CMK (cell line): Measurements from ENCODE around the gene LTF.

ENCODE experiments used
- DNase-seq: peaks from one replicate; pipeline ENCODE4 v3.0.0-alpha.2; 2010; ENCODE audit warnings: low read depth

Gene LTF

GRCh38 chr3:46490338-46491084 is 25.8 kb upstream of the LTF start:
- DNase-seq, result no peak

GRCh38 chr3:46489875-46490274 is 25.2 kb upstream of the LTF start:
- no peak for DNase-seq

GRCh38 chr3:46489381-46489780 is 24.7 kb upstream of the LTF start:
- no peak for DNase-seq

- peak; percentile 78 for DNase-seq
Measured at GRCh38 chr3:46488735-46489361, 24.1 kb upstream of the LTF start.

GRCh38 chr3:46485779-46486175 is 21.1 kb upstream of the LTF start:
- no peak for DNase-seq

- DNase-seq, result no peak
Measured at GRCh38 chr3:46484911-46485778, 20.4 kb upstream of the LTF start.

GRCh38 chr3:46484388-46484787 is 19.7 kb upstream of the LTF start:
- no peak for DNase-seq

GRCh38 chr3:46483825-46484224 is 19.1 kb upstream of the LTF start:
- DNase-seq, result no peak

- no peak for DNase-seq
Measured at GRCh38 chr3:46482632-46483350, 18.1 kb upstream of the LTF start.

GRCh38 chr3:46481636-46482035 is 16.9 kb upstream of the LTF start:
- DNase-seq, result no peak

- no peak for DNase-seq
Measured at GRCh38 chr3:46480491-46481195, 15.9 kb upstream of the LTF start.

- DNase-seq, result no peak
Measured at GRCh38 chr3:46479696-46480095, 15.0 kb upstream of the LTF start.

GRCh38 chr3:46479021-46479420 is 14.3 kb upstream of the LTF start:
- no peak for DNase-seq

- no peak for DNase-seq
Measured at GRCh38 chr3:46478341-46478740, 13.6 kb upstream of the LTF start.

- no peak for DNase-seq
Measured at GRCh38 chr3:46477756-46478155, 13.1 kb upstream of the LTF start.

- no peak for DNase-seq
Measured at GRCh38 chr3:46477145-46477544, 12.4 kb upstream of the LTF start.

- no peak for DNase-seq
Measured at GRCh38 chr3:46472736-46473135, 8.0 kb upstream of the LTF start.

- DNase-seq, result no peak
Measured at GRCh38 chr3:46471371-46471914, 6.7 kb upstream of the LTF start.

GRCh38 chr3:46470831-46471230 is 6.1 kb upstream of the LTF start:
- no peak for DNase-seq

GRCh38 chr3:46469680-46470357 is 5.1 kb upstream of the LTF start:
- DNase-seq, result no peak
